Stimulated activated naive CD4-positive, alpha-beta T cell (primary cell): ENCODE results near the gene TMEM59L.

Source experiments
- DNase-seq, 6 experiments: peaks; one replicate each; lab custom pipeline; 2025; lab: John Stamatoyannopoulos, UW

TMEM59L gene

DNA sequence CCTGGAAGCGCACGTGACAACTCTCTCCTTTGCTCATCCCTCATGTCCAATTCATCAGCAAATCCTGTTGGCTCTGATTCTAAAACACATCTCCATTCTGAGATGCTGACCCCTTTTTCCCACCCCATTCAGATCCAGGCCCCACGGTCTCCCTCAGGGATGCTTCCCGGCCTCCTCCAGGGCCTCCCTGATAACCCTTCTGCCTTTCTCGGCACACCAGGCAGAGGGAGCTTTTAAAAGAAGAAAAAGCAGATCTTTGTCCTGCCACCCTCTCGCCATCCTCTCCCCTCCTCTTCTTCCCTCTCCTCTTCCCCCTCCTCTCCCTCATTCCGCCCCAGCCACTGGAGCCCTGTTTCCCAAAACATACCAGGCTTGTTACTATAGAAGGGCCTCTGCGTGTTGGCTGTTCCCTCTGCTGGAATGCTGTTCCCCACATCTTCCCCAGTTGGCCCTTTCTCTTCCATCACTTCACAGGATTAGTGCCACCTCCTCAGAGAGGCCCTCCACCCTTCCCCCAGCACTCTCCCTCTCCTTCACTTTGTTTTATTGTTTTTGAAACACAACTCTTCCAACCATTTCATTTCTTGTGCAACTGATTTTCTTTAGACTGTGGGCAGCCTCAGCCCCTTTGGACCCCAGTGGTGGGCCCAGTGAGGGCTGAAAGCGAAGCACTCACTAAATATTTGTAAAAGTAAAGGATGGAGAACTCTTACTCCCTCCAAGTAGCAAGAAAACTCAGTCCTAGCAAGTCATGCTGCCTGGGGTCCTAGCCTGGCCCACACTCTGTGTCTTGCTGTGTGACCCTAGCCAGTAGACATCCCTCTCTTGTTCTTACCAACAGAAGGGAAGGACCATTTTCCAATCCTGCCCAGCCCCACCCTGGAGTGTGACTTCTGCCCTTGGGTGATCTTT lies 3.6 kb upstream of the TMEM59L start:
- no peak for DNase-seq

DNA sequence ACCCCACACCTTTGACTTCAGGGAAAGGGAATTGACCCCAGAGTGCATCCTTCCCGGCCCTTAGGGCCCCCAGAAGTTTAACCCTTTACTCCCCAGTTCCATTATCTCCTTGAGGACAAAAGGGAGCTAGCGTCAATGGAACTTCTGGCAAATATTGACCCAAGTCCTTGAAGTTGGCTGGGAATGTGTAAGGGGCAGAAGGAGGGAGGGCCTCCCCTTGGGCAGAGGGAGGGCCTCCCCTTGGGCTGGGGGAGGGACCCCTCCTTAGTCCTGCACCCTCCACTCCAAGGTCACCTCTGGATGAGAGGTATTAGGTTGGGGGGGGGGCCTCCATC lies 3.0 kb upstream of the TMEM59L start:
- DNase-seq, result no peak

DNA sequence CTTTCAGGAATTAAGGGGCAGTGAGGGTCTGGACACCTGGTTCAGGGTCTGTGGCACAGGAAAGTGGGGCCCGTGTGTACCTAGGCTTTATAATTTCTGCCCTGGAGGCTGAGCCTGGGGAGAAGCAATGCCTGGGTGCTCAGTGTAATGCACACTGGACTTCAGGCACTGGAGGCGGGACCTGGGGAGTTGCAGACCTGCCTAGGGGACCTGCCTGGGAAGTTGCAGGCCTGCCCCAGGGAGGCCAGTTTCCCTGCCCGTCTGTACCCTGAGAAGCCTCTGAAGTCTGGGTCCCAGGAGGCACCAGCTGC lies 2.5 kb upstream of the TMEM59L start:
- no peak for DNase-seq

DNA sequence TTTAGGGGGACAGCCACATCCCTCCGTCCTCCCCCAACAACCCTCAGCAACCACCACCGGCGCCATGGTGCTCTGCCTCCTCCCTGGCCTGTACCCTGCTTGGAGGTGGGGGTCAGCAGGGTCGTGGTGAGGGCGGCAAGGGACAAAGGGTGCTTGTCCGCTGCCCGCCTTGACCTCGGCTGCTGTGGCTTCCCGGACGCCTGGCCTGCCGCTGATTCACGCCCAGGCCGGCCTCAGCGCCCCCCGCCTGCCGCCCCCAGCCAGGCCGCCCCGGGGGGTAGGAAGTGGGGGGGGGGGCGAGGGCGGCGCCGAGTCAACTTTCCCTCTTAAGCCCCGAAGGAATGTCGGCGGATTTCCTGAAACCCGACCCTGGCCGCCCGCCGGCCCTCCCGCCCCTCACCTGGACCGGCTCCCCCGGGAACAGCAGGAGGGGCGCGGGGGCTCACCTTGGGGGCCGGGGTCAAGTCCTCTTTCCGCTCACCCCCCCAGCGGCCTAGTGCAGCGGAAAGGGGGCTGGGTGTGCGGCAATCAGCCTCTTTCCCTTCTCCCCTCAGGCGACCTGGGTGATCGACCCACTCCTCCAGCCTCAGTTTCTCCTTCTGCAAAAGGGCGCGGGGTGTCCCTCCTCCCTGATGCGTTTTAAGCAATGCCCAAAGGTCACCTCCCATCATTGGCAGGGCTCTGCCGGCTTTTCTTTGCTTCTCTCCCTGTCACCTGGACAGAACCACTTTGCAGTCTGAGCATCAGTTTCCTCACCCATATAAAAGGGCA lies 1.9 kb upstream of the TMEM59L start:
- DNase-seq, result no peak

DNA sequence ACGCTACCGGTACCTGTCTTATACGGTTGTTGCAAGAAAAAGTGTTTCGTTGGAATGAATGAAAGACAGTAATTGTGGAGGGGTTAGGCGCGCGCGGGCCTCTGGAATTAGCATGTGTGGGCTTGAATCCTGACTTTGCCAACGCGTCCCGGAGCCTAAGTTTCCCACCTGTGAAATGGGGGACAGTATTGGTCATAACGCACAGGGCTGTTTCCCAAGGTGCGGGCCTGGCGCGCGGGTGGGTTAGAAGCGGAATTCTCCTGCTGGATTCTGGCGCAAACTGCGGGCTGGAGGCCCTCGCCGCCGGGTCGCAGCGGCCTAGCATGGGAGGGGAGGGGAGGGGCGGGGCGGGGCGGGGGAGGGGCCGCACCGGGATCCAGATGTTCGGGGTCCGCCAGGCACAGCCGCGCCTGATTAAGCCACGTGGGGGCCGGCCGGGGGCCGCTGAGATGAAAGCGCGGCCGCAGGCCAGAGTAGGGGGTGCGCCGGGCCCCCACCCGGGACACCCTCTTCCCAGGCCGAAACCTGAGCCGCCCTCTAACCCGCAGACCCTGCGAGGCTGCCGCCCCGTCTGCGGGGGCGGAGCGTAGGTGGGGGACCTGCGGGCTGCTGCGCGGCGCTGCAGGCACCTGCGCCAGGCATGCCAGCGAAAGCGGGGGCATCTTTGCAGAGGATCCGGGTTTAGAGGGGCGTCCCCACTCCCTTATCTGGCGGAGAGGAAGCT lies 1.2 kb upstream of the TMEM59L start:
- DNase-seq, result peak in 1 of 6 experiments; percentile 5

DNA sequence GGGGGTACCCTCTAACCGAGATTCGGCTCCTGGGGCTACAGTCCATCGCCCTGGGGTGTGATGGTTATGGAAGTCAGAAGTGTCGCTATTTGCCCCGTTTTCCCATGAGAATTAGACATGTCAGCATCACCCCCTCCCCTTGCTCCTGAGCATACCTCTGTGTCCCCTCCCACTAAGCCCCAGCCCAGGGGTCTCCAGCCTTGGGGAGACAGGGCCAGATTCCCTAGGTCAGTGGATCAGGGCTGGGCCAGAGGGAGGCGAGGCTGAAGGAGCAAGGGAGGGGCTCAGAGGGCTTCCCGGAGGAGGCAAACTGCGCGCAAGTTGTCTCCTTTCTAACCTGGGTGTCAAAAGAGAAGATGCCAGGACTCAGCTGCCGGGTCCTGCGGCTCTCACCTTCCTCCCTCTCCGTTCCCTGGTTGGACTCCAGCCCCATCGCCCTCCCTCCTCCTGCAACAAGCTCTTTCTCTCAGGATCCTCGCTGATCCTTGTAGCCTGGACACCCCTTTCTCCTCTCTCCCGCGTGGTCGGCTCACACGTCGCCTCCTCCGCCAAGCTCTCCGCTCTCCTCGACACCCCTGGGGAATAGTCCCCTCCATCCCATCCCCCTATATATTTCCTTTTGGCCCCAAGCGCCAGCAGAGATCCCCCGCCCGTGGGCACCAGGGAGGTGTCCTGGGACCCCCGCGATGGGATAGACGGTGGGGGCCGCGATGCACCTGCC lies 459 bp upstream of the TMEM59L start:
- DNase-seq, result no peak

DNA sequence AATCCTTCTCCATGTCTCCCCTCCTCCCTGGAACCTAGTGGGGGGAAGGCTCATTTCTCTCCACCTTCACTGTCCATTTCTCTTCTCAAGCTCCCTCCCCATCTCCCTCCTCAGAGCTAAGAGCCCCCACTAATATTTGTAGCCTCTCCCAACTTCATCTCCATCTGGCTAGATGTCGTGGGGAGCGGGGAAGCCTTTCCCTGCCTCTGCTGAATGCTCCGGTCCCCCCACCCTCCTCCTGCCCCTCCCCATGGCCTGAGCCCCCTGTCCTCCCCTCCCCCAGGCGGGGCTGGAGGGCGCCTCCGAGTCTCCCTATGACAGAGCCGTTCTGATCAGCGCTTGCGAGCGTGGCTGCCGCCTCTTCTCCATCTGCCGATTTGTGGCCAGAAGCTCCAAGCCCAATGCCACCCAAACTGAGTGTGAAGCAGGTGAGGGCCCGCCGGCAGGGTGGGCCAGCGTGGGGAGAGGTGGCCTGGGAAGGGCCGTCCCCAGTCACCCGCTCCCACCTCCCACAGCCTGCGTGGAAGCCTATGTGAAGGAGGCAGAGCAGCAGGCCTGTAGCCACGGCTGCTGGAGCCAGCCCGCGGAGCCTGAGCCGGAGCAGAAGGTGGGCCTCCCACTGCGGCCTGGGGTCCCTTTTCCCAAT lies 1.0 kb downstream of the TMEM59L start:
- no peak for DNase-seq

DNA sequence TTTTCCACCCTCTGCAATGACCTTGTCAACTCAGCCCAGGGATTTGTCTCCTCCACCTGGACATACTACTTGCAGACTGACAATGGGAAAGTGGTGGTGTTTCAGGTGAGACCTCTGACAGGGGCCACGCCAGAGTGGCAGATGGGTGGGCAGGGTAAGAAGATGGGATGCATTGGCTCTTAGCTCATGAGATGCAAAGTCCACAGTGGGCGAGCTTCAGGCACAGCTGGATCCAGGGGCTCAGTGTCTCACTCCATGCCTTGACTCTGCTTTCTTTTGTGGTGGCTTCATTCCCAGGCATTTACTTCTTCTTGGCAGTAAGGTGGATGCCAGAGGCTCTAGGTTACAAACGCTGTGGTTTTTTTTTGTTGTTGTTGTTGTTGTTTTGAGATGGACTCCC lies 3.4 kb downstream of the TMEM59L start:
- no peak for DNase-seq

DNA sequence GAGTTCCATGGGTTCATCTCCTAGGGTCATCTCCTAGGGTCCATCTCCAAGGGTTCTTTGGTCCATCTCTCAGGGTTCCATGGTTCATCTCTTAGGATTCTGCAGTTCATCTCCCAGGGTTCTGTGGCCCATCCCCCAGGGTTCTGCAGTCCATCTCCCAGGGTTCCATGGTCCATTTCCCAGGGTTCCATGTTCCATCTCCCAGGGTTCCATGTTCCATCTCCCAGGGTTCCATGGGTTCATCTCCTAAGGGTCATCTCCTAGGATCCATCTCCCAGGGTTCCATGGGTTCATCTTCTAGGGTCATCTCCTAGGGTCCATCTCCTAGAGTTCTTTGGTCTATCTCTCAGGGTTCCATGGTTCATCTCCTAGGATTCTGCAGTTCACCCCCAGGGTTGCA lies 4.9 kb downstream of the TMEM59L start:
- DNase-seq, result no peak

DNA sequence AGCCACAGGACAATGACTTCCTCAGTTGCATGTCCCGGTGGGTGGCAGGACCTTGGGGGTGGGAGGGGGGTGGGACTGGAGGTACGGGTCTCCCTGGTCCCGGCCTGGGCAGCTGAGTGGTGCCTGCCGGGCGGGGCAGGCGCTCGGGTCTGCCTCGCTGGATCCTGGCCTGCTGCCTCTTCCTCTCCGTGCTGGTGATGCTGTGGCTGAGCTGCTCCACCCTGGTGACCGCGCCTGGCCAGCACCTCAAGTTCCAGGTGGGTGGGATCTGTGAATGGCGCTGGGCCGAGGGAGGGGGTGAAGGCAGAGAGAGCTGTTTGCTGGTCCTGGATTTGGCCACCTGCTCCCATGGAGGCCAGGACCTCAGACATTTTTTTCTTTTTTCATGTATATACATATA lies 5.6 kb downstream of the TMEM59L start:
- no peak for DNase-seq

DNA sequence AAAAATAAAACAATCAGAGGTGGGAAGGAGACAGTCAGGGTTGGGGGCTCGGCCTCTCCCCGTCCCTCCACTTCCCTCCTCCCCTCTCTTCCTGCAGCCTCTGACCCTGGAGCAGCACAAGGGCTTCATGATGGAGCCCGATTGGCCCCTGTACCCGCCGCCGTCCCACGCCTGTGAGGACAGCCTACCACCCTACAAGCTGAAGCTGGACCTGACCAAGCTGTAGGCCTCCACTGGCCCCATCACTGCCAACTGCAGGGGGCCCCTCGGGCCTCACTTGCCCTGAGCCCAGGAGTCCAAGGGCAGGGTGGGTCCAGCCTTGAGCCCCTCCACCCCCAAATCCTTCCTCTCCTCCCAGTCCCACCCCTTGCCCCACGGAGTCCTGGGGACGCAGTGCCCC lies 7.6 kb downstream of the TMEM59L start:
- DNase-seq, result no peak

DNA sequence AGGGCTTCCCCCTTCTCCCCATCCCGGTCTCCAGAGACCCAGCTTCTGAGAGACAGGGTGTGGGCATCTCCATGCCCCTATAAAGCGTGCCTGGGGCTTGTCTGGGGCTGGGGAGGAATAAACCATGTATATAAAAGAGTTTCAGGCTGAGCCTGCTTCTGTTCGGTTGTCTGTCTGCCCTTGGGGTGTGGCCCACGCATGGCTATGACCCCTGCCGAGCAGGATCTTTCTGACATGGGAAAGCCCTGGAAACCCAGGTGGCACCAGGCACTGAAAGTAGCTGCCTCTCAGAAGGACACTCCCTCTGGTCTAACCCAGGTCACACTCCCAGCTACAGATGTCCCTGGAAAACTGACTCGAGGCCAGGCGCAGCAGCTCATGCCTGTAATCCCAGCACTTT lies 8.2 kb downstream of the TMEM59L start:
- no peak for DNase-seq

DNA sequence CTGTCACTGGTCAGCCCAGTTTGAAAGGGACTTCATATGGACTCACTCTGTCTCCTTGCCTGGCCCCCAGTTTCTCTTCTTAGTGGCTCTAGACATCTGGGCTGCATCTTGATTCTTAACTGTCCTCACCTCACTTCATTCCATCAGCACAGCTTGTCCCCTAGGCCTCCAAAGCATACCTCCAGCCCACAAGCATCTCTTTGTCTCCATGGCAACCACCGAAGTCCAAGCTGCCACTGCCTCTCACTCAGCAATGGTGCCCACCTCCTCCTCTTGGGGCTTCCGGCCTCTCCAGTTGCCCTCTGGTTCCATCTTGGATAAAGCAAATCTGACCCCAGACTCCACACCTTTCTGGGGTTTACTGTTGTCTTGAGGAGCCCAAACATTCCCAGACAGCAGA lies 14.2 kb downstream of the TMEM59L start:
- DNase-seq, result no peak

DNA sequence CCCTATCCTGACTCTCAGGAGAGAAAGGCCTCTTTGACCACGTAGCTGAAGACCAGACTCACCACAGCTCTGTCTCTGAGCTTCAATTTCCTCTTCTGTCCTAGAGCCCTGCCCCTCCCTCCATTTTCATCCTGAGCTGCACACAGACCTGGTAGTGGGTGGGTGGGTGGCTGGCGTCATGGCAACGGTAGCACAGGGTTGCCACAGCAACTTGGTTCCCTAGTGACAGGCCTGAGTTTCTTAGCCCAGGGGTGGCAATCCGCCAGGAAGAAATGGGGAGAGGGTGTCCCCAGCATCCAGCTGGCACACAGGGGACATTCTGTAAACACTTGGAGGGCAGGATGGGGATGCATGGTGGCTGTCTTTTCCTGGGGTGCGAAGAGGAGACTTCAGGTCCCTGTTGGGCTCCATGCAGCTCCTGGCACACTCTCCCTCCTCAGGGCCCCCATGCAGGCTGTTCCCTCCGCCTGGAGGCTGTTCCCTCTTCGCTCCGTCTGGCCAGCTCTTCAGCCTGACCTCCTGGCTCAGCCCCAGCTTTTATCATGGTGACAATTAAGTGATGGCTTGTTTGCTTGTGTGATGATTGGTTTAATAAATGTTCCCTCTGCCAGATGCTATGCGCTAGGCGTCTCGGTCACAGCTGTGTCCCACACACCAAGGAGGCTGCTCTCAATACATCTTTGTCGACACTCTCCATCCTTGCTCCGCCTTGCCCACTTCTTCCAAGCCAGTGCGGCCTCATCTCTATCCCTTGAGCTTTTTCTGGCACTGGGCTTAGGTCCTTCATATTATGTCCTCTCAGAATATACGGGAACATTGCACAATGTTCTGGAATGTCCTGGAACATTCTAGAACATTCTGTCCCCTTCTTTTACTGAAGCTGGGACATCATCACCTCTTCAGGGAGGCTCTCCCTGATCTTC lies 16.8 kb downstream of the TMEM59L start:
- DNase-seq, result no peak

DNA sequence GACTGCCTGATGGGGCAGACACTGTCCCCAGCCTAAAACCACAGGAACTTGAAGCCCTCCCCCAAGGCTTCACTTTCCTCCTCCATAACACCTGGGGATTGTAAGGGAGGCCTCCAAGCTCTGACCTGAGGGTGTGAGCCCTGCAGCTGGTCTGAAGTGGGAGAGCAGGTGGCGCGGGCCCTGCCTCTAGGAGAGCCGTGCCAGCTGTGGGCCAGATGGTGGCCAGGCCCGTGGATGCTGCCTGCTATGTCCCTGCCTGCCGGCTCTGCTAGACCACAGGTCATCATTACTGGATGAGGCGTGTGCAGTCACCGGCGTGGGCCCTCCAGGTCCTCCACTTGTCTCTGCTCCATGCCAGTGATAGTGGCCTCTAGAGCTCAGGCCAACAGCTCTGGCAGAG lies 20.7 kb downstream of the TMEM59L start:
- no peak for DNase-seq

DNA sequence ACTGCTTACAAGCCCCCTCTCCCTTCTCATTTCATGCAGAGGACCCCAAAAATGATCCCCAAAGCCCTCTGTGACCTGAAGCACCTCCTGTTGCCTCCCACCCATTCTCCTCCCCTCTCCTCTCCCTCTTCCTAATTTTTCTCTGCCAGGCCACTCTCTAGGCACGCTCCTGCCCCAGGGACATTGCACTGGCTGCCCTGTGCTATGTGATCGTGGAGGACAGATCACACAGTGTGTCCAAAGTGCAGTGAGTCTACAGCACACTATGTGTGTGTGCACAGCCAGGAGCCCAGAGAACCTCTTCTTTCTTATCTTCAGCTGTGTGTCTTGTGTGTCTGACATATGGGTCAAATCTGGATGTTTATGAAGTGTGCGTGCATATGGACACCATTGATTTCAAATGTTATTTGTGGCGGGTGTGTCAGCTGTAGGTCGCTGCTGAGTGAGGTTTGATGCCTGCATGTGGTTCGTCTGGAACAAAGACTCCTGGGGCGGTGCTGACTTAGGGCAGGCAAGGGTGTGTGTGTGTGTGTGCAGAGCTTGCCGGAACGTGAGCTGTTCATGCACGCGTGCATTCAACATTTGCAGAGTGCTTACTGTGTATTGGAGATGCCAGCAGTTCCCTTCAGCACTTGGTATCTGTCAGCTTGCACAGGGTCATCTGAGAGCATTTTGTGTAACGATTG lies 22.1 kb downstream of the TMEM59L start:
- DNase-seq, result peak in 1 of 6 experiments; percentile 15

DNA sequence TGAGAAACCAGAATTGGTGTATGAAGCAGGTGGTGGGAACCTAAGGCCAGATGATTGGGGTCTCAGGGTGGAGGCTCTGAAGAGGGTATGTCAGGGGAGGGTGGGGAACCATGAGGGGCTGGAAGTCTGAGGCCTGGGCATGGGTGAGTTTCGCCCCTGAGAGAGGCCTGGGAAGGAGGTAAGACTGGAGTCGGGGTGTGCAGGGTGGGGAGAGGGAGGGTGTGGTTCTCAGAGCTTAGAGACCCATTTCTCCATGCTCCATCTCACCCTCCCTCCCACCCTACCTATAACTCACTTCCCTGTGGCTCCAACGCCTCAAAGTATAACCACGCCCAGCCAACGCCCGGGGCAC lies 23.1 kb downstream of the TMEM59L start:
- no peak for DNase-seq

DNA sequence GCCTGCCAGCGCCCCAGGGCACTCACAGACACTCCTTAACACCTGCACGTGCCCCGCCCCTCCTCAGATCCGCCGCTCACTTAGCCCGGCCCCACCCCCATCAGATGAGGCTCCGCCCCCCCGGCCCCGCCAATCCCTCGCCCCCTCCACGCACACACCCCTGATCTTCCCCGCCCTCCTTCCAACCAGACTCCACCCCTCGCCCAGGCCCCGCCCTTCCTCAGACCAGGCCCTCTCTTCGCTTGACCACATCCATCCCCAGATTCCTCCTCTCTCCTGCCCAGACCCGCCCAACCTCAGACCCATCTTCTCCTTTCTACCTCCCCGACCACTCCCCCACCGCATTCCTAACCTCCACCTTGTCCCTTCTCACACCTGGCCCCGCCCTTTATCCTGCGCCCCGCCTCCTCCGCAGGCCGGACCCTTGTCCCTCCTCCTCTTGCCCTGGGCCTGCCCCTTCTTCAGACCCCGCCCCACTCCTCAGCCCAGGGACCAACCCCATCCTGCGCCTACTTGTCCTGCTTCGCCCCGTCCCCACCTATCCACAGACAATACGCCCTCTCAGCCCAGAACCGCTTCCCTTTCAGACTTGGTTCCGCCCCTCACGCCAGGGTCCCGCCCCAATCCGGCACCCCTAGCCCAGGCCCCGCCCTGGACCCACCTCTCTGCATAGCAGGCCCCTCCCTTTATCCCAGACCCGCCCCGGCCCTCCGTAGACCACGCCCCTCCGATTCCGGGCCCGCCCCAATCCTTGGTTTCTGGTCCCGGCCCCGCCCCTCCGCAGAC lies 23.7 kb downstream of the TMEM59L start:
- peak; percentile 97 to 99 (median 99) for DNase-seq

DNA sequence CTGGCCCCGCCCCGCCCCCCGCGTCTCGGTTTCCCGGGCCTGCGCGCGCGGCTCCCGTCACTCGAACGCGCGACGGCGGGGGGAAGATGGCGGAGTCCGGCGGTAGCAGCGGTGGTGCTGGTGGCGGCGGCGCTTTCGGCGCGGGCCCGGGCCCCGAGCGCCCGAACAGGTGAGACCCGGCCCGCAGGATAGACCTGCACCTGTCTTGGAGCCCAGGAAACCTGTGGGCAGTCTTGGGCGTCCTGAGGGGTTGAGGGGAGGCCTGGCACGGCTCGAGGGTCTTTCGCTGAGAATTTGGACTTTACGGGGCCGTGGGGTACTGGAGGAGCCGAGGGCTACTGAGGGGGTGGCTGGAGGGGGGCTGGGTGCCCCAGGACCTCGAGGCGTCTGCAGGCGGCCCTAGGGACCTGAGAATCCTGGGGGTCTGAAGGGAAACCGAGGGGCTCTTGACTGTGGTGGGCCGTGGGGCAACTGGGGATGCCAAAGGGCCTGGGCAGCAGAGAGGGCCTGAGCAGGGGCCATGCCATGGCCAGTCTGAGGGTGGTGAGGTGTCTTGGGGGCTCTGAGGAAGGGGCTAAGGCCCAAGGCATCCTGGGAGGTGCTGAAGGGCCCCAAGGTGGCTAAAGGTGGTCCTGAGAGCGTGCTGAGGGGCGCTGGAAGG lies 24.4 kb downstream of the TMEM59L start, which contains the start of gene KLHL26:
KLHL26 (plus strand) TSS at position 60 of the 661 bp plus-strand sequence; CDS start at position 87, 27 bp downstream.
- DNase-seq, result peak in 1 of 6 experiments; percentile 29
